HG02970 (cell line): ENCODE data around the gene NR0B2.
"Not testable (repeated sequence)": the region's sequence is repeated elsewhere in the genome, so short reads cannot be mapped to it uniquely, and the experiment has no call there.

Source experiments
- ATAC-seq: cut with Tn5 transposase; IDR thresholded peaks from one replicate; pipeline ENCODE4 v1.9.1; 2021; ENCODE audit warnings: mild to moderate bottlenecking, moderate library complexity, moderate number of reproducible peaks; ENCODE audit not compliant: unreplicated experiment, low FRiP score

Gene NR0B2, protein sequence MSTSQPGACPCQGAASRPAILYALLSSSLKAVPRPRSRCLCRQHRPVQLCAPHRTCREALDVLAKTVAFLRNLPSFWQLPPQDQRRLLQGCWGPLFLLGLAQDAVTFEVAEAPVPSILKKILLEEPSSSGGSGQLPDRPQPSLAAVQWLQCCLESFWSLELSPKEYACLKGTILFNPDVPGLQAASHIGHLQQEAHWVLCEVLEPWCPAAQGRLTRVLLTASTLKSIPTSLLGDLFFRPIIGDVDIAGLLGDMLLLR

DNA sequence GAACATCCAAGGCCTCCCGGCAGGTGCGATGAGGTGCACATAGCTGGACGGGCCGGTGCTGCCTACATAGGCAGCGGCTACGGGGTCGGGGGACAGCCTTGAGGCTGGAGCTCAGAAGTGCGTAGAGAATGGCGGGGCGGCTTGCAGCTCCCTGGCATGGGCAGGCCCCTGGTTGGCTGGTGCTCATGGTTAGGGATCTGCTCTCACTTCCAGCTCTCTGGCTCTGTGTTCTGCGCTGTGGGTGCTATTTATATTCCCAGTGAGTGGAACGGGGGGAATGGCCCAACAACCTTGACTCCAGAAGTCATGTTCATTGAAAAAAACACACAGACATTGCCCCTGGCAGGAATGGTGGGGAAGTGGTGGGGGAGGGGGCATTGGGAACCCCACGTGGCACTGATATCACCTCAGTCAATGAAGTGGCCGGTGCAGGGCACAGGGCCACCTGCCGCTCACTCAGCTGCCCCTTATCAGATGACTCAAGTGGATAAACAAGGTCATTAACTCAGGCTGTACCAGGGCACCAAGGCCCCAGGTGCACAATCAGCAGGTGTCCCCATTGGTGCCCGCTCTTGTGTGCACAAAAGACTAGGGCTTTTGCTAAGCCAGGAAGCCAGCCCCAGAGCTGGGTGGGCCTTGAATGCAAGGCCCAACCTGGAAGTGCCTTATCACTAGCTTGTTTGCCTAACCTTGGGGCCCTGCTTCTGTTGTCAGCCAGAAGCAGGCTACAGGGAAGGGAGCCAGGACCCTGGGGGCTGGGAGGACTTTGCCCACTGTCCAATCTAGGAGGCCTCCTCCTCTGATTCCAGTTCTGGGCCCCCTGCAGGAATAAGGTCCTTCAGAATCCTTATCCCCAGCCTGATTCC is at the start of gene NR0B2:
Gene NR0B2, minus strand, starts transcription at position 222 of the 866 bp plus-strand sequence. Its CDS starts 35 bp downstream, at position 187.
- no peak for ATAC-seq

- ATAC-seq, result no peak
These were observed 48.1 kb upstream of the NR0B2 start for GRCh38 chr1:26961826-26962225.

DNA sequence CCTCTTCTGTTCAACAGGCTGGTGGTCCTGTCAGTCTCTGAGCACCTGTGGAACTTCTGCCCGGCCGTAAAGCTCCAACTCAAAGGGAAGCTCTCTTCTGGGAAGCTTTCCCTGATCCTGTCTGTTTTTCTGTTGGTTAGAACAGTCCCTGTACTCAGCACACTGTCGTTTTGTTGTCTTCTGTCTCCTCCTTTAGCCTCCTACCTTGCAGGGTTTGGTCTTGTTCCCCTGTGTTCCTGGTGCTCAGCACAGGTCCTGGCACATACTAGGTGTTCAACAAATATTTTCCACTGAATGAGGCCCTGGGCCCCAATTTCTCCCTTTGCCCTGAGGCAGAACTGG is 46.8 kb upstream of the NR0B2 start:
- ATAC-seq, result no peak

GRCh38 chr1:26959722-26960624 is 46.2 kb upstream of the NR0B2 start, which contains the start of gene KDF1:
KDF1 (minus strand) TSS chr1:26960468; CDS start chr1:26952380, 8,088 bp downstream.
- no peak for ATAC-seq

DNA sequence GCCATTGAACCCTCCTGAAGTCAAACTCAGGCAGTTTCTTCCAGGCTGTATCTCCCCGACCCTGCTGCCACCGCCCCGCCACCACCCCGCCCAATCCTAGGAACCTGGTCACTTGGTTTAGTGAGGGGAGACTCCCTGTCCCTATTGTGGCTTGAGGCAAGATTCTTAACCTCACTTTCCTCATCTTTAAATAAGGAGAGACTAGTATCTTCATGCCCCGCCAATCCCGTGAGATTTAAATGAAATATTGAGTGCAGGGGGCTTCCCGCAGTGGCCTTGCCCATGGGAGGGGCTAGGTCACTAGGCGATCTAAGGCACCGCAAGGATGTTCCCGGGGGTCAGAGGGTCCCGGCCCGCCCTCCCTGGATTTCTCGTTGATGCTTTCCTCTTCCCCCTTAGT is 45.5 kb upstream of the NR0B2 start:
- ATAC-seq, result no peak

- no peak for ATAC-seq
These were observed 43.5 kb upstream of the NR0B2 start for GRCh38 chr1:26957306-26957705.

DNA sequence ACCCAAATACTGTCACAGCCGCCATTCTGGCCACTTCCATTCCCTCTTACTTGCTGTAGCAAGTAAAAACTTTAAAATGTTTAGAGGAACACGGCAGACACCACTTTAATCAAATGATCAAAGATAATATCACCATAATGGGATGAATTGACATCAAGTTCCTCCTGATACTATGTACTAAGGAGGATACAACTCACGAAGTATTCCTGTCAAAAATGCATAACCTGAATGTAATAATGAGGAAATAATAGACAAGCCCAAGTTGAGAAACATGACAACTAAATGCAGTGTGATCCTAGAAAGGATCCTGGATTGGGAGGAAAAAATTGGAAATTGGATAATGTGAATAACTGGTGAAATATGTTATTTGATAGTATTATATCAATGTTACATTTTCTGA is 42.5 kb upstream of the NR0B2 start:
- no peak for ATAC-seq

DNA sequence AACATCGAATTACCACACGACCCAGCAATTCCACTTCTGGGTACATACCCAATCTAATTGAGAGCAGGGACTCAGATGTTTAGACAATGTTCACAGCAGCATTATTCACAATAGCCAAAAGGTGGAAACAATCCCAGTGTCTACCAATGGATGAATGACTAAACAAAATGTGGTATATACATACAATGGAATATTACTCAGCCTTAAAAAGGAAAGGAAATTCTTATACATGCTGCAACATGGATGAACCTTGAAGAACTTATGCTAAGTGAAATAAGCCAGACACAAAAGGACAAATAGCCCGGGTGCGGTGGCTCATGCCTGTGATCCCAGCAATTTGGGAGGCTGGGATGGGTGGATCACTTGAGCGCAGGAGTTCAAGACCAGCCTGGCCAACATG is 39.6 kb upstream of the NR0B2 start:
- no peak for ATAC-seq

GRCh38 chr1:26951821-26952497 is 38.2 kb upstream of the NR0B2 start:
- no peak for ATAC-seq

DNA sequence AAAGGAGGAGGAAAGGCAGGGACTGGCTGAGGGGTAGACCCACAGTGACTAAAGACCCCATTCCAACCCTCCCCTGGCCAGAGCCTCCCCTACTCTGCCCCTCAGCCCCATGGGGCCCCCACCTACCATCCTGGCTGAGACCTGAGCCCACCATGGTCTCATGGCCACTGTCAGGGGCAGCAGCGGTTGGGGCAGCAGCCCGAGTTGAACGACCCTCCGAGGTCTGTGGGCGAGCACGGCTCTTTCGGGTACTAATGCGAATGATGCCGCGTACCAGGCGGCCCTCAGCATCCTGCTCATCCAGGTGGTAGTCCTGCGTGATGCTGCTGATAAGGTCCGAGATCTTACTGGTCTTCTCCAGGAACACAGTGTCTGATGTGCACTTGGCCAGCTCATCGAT is 37.4 kb upstream of the NR0B2 start:
- no peak for ATAC-seq

DNA sequence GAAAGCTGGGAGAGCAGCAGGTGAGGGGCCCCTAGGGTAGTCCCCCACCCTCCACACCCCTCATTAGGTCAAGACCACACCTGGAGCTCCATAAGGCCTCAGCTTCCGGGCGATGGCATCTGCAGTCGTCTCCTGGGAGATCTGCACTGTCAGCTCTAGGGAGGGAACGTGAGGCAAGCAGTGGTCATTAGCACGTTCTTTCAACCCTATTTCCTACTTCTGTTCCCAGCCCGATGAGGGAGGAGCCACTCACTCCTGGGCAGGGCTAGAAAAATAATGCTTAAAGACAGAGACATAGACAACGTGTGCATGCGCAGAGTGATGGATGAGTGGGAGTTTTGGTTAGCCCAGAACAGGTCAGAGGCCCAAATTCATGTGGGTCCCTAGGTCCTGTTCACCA is 36.8 kb upstream of the NR0B2 start:
- ATAC-seq, result no peak

GRCh38 chr1:26949926-26950319 is 36.1 kb upstream of the NR0B2 start:
- ATAC-seq, result no peak

- no peak for ATAC-seq
These were observed 35.6 kb upstream of the NR0B2 start for GRCh38 chr1:26949266-26949925.

DNA sequence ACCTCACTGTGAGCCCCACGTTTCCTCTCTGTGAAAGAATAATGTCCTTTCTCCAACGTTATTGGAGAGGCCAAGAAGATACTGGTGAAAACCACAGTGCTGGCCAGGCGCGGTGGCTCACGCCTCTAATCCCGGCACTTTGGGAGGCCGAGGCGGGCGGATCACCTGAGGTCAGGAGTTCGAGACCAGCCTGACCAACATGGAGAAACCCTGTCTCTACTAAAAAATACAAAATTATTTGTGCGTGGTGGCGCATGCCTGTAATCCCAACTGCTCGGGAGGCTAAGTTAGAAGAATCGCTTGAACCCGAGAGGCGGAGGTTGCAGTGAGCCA is 34.9 kb upstream of the NR0B2 start:
- not testable (repeated sequence) for ATAC-seq

DNA sequence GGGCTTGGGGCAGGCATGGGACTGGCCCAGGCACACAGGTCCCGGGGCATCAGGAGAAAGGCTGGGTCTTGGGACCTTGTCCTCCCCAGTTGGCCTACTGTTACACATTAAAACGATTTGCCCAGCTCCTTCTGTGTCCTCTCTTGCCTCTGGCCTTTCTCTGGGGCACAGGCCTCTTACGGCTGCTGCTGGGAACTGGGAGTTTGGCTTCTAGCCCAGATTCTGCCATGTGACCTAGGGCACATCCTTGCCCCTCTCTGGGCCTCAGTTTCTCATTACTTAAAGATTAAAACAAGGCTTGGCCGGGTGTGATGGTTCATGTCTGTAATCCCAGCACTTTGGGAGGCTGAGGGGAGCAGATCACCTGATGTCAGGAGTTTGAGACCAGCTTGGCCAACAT is 32.5 kb upstream of the NR0B2 start:
- no peak for ATAC-seq

GRCh38 chr1:26945728-26946127 is 32.0 kb upstream of the NR0B2 start:
- ATAC-seq, result no peak

DNA sequence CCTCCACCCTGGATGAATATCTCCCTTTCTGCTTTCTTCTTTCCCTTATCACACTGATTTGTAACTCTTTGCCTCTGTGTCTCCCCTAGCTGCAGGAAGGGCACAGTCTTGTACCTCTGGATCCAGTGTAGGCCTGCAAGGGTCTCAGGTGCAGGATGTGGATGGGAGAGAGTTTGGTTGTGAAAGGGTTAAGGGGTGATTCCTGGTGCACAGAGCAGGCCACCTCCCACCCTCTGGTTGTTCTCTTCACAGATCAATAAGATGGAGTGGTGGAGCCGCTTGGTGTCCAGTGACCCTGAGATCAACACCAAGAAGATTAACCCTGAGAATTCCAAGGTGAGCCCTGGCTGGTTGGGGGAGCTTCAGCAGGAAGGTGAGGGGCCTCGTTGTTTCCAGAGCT is 31.4 kb upstream of the NR0B2 start:
- ATAC-seq, result no peak

- ATAC-seq, result no peak
These were observed 28.9 kb upstream of the NR0B2 start for GRCh38 chr1:26942656-26943055.

- no peak for ATAC-seq
These were observed 27.5 kb upstream of the NR0B2 start for GRCh38 chr1:26941311-26941710.

DNA sequence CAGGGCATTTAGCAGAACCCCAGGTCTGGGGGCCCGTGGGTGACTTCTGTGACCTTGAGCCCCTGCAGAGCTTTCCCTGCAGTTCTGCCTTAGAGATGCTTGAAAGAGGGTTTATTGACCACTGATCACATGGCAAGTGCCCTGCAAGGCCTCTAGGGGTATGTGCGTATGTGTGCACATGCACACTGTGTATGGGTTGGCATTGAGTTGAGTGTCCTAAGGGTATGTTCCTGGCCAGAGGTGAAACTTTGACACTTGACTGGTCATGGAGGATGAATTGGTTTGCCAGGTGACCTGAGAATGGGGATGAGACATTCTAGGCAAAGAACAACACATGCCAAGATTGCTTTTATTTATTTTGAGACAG is 24.9 kb upstream of the NR0B2 start:
- ATAC-seq, result no peak
